H9 (cell line): ENCODE data around the gene CHMP1A. TPM values are rescaled to one million over a fixed set of nuclear protein-coding genes. Genes with fewer than 3 reads are reported as not detected.

Experiments used
- DNase-seq: peaks from one replicate; pipeline ENCODE4 v3.0.0-alpha.2; 2017
- H2AFZ ChIP-seq: one replicate; pipeline ENCODE4 v1.6.1; 2013; ENCODE audit warnings: mild to moderate bottlenecking, low read length, control low read depth, moderate library complexity
- H2AK5ac ChIP-seq: 2 replicates; pipeline ENCODE4 v1.6.1; 2013; ENCODE audit warnings: low read length, control low read depth, mixed read lengths; ENCODE audit not compliant: insufficient read length
- H2BK120ac ChIP-seq: one replicate; pipeline ENCODE4 v1.6.1; 2013; ENCODE audit warnings: low read depth, mild to moderate bottlenecking, low read length, control low read depth, inconsistent platforms; ENCODE audit not compliant: poor library complexity, severe bottlenecking
- H2BK12ac ChIP-seq: 2 replicates; pipeline ENCODE4 v1.6.1; 2013; ENCODE audit warnings: low read length, control low read depth, mixed read lengths, low read depth; ENCODE audit not compliant: insufficient read length
- H2BK15ac ChIP-seq: 2 replicates; pipeline ENCODE4 v1.6.1; 2013; ENCODE audit warnings: low read depth, low read length, control low read depth
- H2BK20ac ChIP-seq: one replicate; pipeline ENCODE4 v1.6.1; 2013; ENCODE audit warnings: low read depth, mild to moderate bottlenecking, low read length, control low read depth, inconsistent platforms; ENCODE audit not compliant: poor library complexity, severe bottlenecking
- H2BK5ac ChIP-seq: 2 replicates; pipeline ENCODE4 v1.6.1; 2013; ENCODE audit warnings: low read length, control low read depth, mixed read lengths; ENCODE audit not compliant: insufficient read length
- H3K14ac ChIP-seq: 2 replicates; pipeline ENCODE4 v1.6.1; 2013; ENCODE audit warnings: low read length, control low read depth; ENCODE audit not compliant: insufficient read depth
- H3K18ac ChIP-seq: 2 replicates; pipeline ENCODE4 v1.6.1; 2013; ENCODE audit warnings: low read depth, mild to moderate bottlenecking, mixed read lengths, low read length, control low read depth; ENCODE audit not compliant: insufficient read length
- H3K23ac ChIP-seq: 2 replicates; pipeline ENCODE4 v1.6.1; 2013; ENCODE audit warnings: low read length, control low read depth, mixed read lengths, low read depth; ENCODE audit not compliant: insufficient read length
- H3K23me2 ChIP-seq: 2 replicates; pipeline ENCODE4 v1.6.1; 2013; ENCODE audit warnings: low read depth, mild to moderate bottlenecking, mixed read lengths, low read length, control low read depth; ENCODE audit not compliant: insufficient read length, poor library complexity, severe bottlenecking
- H3K27ac ChIP-seq: 2 replicates; pipeline ENCODE4 v1.5.1; 2013; ENCODE audit warnings: low read length, control low read depth, mixed read lengths, low read depth; ENCODE audit not compliant: insufficient read length
- H3K27me3 ChIP-seq: 2 replicates; pipeline ENCODE4 v1.6.1; 2013; ENCODE audit warnings: low read length, control low read depth, inconsistent platforms; ENCODE audit not compliant: insufficient read depth
- H3K4ac ChIP-seq: 2 replicates; pipeline ENCODE4 v1.6.1; 2013; ENCODE audit warnings: low read depth, mild to moderate bottlenecking, control low read depth, inconsistent platforms, low read length, moderate library complexity
- H3K4me1 ChIP-seq: 2 replicates; pipeline ENCODE4 v1.6.1; 2013; ENCODE audit warnings: low read length, control low read depth, inconsistent platforms; ENCODE audit not compliant: insufficient read depth
- H3K4me2 ChIP-seq: 2 replicates; pipeline ENCODE4 v1.6.1; 2013; ENCODE audit warnings: low read length, control low read depth, mixed read lengths; ENCODE audit not compliant: insufficient read length, insufficient read depth
- H3K56ac ChIP-seq: 2 replicates; pipeline ENCODE4 v1.6.1; 2013; ENCODE audit warnings: low read depth, mild to moderate bottlenecking, mixed read lengths, low read length, control low read depth; ENCODE audit not compliant: insufficient read length
- H3K79me1 ChIP-seq: 2 replicates; pipeline ENCODE4 v1.6.1; 2013; ENCODE audit warnings: low read depth, mild to moderate bottlenecking, moderate library complexity, low read length, control low read depth, inconsistent platforms; ENCODE audit not compliant: insufficient read depth, poor library complexity, severe bottlenecking
- H3K79me2 ChIP-seq: 2 replicates; pipeline ENCODE4 v1.6.1; 2013; ENCODE audit warnings: low read length, control low read depth, inconsistent platforms; ENCODE audit not compliant: insufficient read depth
- H3K9ac ChIP-seq: 2 replicates; pipeline ENCODE4 v1.6.1; 2013; ENCODE audit warnings: low read length, control low read depth, mixed read lengths; ENCODE audit not compliant: insufficient read length; ENCODE audit errors: extremely low read depth
- H3K9me3 ChIP-seq: one replicate; pipeline ENCODE4 v1.6.1; 2013; ENCODE audit warnings: low read depth, low read length, inconsistent platforms; ENCODE audit not compliant: control insufficient read depth
- H3T11ph ChIP-seq: one replicate; pipeline ENCODE4 v1.6.1; 2013; ENCODE audit warnings: mild to moderate bottlenecking, low read length, control low read depth, inconsistent platforms
- H4K20me1 ChIP-seq: one replicate; pipeline ENCODE4 v1.6.1; 2013; ENCODE audit not compliant: control insufficient read depth, insufficient read length, insufficient read depth
- H4K5ac ChIP-seq: 2 replicates; pipeline ENCODE4 v1.6.1; 2013; ENCODE audit warnings: low read depth, mild to moderate bottlenecking, mixed read lengths, low read length, control low read depth; ENCODE audit not compliant: insufficient read length
- H4K8ac ChIP-seq: replicated peaks from 2 replicates; pipeline ENCODE4 v1.6.1; 2013; ENCODE audit warnings: low read length, control low read depth, mixed read lengths, low read depth; ENCODE audit not compliant: insufficient read length
- H4K91ac ChIP-seq: 2 replicates; pipeline ENCODE4 v1.6.1; 2013; ENCODE audit warnings: low read depth, mild to moderate bottlenecking, moderate library complexity, mixed read lengths, low read length, control low read depth; ENCODE audit not compliant: insufficient read length
- H3K27ac Mint-ChIP-seq, 3 experiments: 2 replicates in 2 of 3; 3 replicates in 1 of 3; pipeline ENCODE4 v1.8.0; 2020 to 2021; ENCODE audit warnings: mixed read lengths in 3 of 3, mild to moderate bottlenecking in 1 of 3, moderate library complexity in 1 of 3
- H3K27me3 Mint-ChIP-seq: 2 replicates; pipeline ENCODE4 v1.8.0; 2021; ENCODE audit warnings: low read depth, mild to moderate bottlenecking, moderate library complexity, mixed read lengths
- H3K36me3 Mint-ChIP-seq, 3 experiments: 2 replicates in 2 of 3; 3 replicates in 1 of 3; pipeline ENCODE4 v1.8.0; 2020 to 2021; ENCODE audit warnings: low read depth in 3 of 3, mixed read lengths in 3 of 3; ENCODE audit not compliant: insufficient read depth in 1 of 3
- H3K4me1 Mint-ChIP-seq, 2 experiments: 2 replicates each; pipeline ENCODE4 v1.8.0; 2020; ENCODE audit warnings: mixed read lengths in 2 of 2
- H3K4me3 Mint-ChIP-seq, 2 experiments: 2 replicates in 1 of 2; 3 replicates in 1 of 2; pipeline ENCODE4 v1.8.0; 2020 to 2021; ENCODE audit warnings: mild to moderate bottlenecking in 2 of 2, mixed read lengths in 2 of 2, moderate library complexity in 1 of 2
- H3K9me3 Mint-ChIP-seq, 2 experiments: 2 replicates in 1 of 2; 3 replicates in 1 of 2; pipeline ENCODE4 v1.8.0; 2020; ENCODE audit warnings: mild to moderate bottlenecking in 2 of 2, mixed read lengths in 2 of 2, moderate library complexity in 1 of 2
- CTCF ChIP-seq: fragments of 200-600 bp; sonication (generic); conservative IDR thresholded peaks from 3 replicates; pipeline ENCODE4 v1.8.0; 2021; ENCODE audit warnings: antibody characterized with exemption, mild to moderate bottlenecking
- WGBS: extraction: QIAGEN DNeasy Blood & Tissue Kit; methylation state at CpG from one replicate; pipeline ENCODE4 v1.1.7; 2013; ENCODE audit warnings: missing lambda C conversion rate, low lambda C conversion rate, mixed read lengths; ENCODE audit not compliant: insufficient read length; ENCODE audit errors: extremely low coverage; 5-methylcytosine and 5-hydroxymethylcytosine counted together
- total RNA-seq: library from RNA; stranded (reverse); gene quantifications from 2 replicates; pipeline ENCODE4 v1.2.1, GENCODE V29; 2021

CHMP1A gene
- total RNA-seq, 1 experiment from 2014 or later = 89.6 TPM

GRCh38 chr16:89670496-89671431 lies 13.3 kb upstream of the CHMP1A start:
- Mint-ChIP-seq H3K4me1 (no peaks in the 10 kb centered on the region), H3K27me3 (peaks cover 3% of the 10 kb centered on the region), H3K4me3 (no peak overlapping the region), H3K27ac (peak overlapping the region in 1 of 3 experiments; percentile 55; a peak in 2 of 7 replicates), H3K36me3 (peaks cover 24 to 37% (median 30%) of the 10 kb centered on the region in 3 experiments), H3K9me3 (peaks cover 34 to 36% of the 10 kb centered on the region in 2 experiments)
- no peak for DNase-seq
- H3K79me2 ChIP-seq = no peaks in the 10 kb centered on the region
- H2AK5ac ChIP-seq = no peak overlapping the region
- no peak overlapping the region for H4K8ac ChIP-seq
- no peak overlapping the region for H3K56ac ChIP-seq
- H3K9ac ChIP-seq = no peak overlapping the region
- H2BK20ac ChIP-seq = no peak overlapping the region
- no CpG with 5 or more reads among the region's 10 CpGs for WGBS
- no peak overlapping the region for H4K91ac ChIP-seq
- no peaks in the 10 kb centered on the region for H3K27me3 ChIP-seq
- H3K23ac ChIP-seq = no peak overlapping the region
- H2BK12ac ChIP-seq = no peak overlapping the region
- H3T11ph ChIP-seq = no peak overlapping the region
- no peak overlapping the region for H3K18ac ChIP-seq
- peaks cover 10% of the 10 kb centered on the region for H3K9me3 ChIP-seq
- H4K5ac ChIP-seq = no peak overlapping the region
- H3K14ac ChIP-seq = no peak overlapping the region
- H2BK15ac ChIP-seq = no peak overlapping the region
- no peaks in the 10 kb centered on the region for H4K20me1 ChIP-seq
- no peak overlapping the region for H3K4me2 ChIP-seq
- no peak overlapping the region for H2BK5ac ChIP-seq
- H2BK120ac ChIP-seq = no peak overlapping the region
- no peaks in the 10 kb centered on the region for H3K23me2 ChIP-seq
- no peak overlapping the region for H3K4ac ChIP-seq
- no peak overlapping the region for H3K27ac ChIP-seq
- H3K4me1 ChIP-seq = no peaks in the 10 kb centered on the region
- no peak for TF ChIP-seq CTCF
- no peak overlapping the region for H2AFZ ChIP-seq
- no peaks in the 10 kb centered on the region for H3K79me1 ChIP-seq
